AG08396 (cell line): ENCODE measurements around the gene CHDH.
A peak's percentile ranks its signal among the peaks of the same experiment; 100 is the strongest.

ENCODE experiments used
- DNase-seq: peaks from one replicate; pipeline ENCODE4 v3.0.0; 2012; ENCODE audit warnings: low spot score, mixed read lengths

CHDH gene

DNA sequence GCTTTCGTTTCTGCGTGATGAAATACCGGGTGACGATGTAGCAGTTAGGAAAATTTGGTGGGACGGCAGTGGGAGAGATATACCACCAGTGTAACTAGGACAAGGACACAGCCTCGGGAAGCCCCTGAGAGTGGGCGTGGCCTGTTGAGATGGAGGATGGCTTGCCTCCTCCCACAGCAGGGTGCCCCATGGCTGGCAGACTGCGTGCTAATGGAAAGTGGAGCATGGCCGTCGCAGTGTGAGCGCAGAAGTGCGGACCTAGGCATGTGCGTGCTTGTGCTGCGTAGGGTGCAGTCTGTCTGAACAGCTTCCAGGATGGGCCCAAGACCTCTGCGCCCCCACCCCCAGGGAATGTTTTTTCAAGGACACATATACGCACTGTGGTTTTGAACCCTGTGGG lies 56.8 kb downstream of the CHDH start:
- DNase-seq, result no peak

- no peak for DNase-seq
Measured at GRCh38 chr3:53788038-53788437, 58.2 kb downstream of the CHDH start.

DNA sequence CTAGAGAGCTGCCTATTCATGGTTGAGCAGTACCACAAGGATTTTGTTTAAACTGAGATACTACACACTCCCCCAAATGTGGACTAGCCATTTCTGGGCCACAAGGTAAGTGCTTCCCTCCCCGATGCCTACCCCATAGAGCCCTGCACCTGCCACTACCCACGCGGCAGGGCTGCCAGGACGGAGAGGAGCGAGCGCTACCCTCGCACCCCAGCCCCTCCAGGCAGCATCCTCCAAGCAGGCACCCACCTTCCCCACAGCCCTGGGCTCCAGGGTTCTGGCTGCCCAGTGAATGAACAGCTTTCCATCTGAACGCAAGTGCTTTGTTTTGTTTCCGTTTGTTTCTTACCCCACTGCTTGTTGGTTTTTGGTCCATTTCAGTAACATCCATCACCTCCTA lies 59.2 kb downstream of the CHDH start:
- DNase-seq, result no peak

DNA sequence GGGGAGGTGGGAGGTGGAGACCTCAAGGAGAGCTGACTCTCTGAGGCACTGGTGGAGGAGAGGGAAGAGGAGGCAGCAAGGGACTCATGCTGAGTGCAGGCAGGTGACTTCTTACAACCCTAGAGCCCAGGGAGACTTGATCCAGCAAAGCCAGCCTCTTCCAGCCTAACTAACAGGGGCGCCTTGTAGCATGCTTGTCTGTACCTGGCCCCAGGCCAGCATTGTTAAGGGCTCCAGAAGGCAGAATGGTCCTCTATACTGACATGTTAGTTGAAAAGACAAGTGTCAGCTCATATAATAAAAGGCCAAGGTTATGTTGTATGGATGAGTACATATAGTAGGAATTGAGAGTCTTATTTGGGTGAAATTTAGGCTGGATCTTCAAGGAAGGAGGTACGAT lies 65.4 kb downstream of the CHDH start:
- no peak for DNase-seq

DNA sequence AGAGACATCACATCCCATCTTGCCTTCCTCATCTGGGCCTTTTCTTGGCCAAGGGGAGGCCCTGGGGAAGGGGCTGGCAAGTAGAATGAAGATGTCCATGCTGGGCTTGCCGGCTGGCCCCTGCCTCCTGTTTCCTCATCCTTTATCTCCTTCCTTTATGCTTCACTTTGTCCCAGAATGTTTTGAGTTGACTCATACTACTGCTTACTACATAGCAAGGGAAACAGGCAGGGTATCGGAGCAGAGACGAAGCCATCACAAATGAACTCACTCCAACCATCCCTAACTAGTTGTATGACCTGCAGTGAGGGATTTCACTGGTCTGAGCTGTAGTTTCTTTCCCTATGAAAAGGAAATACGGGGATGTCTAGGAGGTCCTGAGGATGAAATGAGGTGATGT lies 66.0 kb downstream of the CHDH start:
- DNase-seq, result no peak

GRCh38 chr3:53778153-53778552 lies 68.1 kb downstream of the CHDH start:
- DNase-seq, result no peak

DNA sequence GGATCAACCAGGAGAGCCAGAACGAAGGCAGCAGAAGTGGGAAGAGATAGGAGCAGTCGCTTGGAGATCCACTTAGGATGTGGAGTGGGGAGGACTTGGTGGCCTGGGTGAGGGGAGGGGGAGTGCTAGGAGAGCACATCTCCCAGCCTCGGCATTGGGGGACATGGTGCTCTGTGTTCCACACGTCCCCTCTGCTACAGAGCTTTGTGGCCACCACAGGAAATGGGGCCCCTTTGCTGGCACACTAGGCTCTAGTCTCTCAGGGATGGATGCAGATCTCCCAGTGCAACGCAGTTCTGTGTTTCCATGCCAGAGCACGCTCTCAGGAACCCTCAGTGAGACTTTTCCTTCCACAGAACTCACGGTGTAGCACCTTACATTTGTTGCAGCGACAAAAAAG lies 68.8 kb downstream of the CHDH start:
- DNase-seq, result no peak

DNA sequence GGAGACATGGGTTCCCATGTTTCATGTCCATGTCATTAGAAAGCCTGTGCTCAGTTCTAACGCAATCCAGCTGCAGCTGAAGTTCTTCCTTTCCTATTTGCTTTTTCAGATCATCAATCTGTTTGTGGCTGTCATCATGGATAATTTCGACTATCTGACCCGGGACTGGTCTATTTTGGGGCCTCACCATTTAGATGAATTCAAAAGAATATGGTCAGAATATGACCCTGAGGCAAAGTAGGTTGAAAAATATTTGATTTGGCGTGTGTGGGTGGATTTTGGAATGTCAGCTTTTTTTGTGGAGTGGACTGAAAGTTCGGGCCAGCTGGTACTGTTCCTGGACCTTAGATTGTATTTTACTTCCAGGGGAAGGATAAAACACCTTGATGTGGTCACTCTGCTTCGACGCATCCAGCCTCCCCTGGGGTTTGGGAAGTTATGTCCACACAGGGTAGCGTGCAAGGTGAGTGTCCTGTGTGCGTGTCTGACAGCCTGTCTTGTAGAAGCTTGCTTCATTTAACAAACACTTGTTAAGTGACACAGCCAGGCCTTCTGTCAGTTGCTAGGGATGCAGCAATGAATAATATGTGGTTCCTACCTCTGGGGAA lies 69.6 kb downstream of the CHDH start:
- DNase-seq, result no peak

GRCh38 chr3:53775834-53776251 lies 70.4 kb downstream of the CHDH start:
- no peak for DNase-seq

DNA sequence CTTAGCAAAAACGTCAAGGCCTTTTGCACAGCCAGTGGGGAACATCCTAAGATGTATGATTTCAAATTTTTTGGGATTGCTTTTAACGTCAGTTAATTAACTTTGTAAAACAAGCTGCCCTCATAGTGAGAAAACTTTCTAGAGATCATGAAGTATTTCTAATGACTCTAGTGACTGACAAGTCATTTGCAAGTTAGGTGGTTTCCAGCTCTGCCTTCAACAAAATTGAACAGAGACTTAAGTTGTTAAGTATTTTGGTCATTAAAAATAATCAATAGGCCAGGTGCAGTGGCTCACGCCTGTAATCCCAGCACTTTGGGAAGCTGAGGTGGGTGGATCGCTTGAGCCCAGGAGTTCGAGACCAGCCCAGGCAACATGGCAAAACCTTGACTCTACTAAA lies 71.2 kb downstream of the CHDH start:
- DNase-seq, result no peak

GRCh38 chr3:53774414-53774813 lies 71.8 kb downstream of the CHDH start:
- no peak for DNase-seq

GRCh38 chr3:53773611-53774368 lies 72.4 kb downstream of the CHDH start:
- peak; percentile 71 for DNase-seq

GRCh38 chr3:53773021-53773436 lies 73.2 kb downstream of the CHDH start:
- peak; percentile 26 for DNase-seq

DNA sequence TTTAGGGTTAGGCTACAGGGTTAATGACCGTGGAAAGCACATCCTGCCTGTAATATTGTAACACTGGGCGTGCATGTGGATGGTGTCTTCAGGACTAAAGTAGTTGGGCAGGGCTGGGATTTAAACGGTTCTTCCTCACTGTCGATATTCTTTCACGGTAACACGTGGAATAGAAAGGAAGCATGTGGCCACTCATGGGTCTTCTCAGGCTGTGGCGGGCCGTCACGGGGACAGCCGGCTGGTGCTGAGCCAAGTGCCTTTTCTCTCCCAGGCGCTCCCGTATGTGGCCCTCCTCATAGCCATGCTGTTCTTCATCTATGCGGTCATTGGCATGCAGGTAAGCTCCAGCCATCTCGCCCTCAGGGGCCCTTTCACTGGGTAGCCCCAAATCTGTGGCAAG lies 73.7 kb downstream of the CHDH start:
- DNase-seq, result no peak

DNA sequence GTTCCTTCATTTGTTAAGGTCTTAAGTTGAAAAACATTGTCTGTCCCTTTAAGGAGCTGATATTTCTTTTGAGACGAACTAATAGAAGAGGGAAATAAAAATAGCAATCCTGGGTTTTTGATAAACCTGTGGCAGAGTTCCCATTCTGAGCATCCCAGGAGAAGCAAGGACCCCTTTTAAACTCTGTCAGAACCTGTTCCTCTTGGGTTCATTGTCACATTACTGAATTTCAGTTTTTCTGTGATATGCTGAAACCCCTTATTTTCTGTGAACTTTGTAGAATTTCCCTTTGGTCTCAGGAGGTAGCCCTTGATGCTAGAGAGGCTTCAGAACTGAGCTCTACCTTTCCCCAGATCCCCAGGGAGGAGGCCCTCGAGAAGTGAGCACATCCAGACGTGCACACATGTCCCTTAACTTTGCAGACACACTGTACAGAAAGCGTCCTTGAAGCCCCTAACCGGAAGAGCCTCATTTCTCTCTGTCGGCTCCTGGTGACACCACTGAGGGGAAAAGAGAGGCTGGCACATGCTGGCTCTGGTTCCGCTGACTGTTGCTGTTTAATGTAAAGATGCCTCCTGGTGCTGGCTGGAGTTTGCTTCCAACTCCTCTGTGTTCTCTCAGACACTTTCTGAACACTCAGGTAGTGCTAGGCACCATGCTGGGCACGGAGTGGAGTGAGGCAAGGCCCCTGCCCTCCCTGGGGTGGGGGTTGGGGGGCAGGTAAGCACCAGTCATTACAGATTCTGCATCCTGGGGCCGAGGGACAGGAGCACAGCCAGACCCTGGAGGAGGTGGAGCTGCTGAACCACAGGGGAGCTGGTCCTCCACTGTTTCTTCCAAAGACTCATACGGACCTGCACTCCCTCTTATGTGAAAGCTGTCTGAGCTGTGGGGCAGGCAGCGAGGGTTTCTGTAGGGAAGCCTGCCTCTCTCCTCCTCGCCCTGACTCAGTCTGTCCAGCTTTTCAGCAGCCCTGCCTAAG lies 77.5 kb downstream of the CHDH start:
- DNase-seq, result no peak

- DNase-seq, result no peak
Measured at GRCh38 chr3:53766706-53767105, 79.5 kb downstream of the CHDH start.

DNA sequence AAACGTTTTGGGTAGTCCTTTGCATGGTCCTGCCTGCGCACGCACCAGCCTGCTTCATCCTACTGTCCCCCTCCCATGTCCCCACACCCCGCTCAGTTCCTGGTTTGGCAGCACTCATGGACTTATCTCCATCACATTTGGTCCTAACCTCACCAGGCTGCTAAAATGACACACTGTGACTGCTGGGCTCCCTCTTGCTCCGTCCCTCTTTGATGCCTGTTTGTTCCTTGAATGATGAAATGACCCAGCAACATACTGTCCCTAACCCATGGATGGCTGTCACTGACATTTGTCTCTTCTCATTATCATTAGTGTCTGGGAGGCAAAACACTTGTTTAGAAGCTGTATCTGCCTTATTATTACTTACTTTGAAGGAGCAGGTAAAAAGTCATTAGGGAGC lies 80.5 kb downstream of the CHDH start:
- DNase-seq, result no peak

- DNase-seq, result no peak
Measured at GRCh38 chr3:53764026-53764775, 82.0 kb downstream of the CHDH start.

DNA sequence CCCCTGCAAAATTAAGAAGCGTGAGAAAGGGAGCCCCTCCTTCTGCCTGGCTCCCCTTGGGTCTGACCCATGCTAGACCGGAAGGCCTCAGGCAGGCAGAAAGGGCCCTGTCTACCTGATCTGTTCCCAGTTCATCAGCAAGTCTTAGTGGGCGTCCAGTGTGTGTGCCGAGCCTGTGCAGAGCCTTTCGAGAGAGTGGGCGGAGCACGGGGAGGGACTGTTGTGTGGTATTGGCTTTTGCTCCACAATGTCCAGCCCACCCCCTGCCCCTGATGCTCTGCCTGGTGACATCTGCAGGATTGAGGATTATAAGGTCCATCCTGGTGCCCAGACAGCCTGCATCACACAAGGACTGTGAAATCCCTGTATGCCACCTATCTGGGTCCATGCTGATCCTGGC lies 82.9 kb downstream of the CHDH start:
- no peak for DNase-seq
